Head of caudate nucleus (tissue), 42 donors: ENCODE measurements around the gene FDXR.

Source experiments
- DNase-seq, 42 donors: peaks; one replicate each; pipeline versions ENCODE4 v3.0.0 to v3.0.0-alpha.2; 2020 to 2021; ENCODE audit warnings: mixed read lengths in 7 of 42
- intact Hi-C: fragments of 100-400 bp; cut with DNase I; formaldehyde crosslinking; loops from one replicate; pipeline ENCODE4 v1.15.0; 2022

The FDXR gene

DNA sequence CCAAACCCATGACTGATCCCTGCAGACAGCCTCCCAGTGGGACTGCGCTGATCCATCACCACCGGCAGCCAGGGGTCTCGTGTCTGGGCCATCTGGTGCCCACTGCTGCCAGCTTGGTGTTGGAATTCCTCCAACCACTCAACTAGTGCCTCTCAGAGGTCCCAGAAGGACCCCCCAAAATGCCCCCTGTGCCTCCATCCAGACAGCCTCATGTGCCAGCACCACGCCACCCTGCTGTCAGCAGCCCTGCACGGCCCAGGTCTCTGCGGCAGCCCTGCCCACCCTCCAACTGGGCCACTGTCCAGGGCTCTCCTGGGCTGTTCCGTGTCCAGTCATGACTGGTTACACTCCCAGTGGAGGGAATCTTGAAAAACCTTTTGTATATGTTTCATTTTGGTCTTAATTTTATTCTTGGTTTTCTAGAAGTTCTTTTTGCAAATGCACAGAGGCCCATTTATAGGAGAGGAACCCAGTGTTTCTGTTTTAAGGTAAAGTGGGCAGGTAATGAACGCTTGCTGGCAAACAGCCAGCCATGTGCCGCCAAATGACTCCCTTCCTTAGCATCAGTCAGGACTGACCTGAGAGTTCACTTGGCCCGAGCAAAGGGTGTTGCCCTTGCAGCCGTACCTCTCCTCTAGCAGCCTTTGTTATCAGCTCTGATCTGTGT lies 47.7 kb downstream of the FDXR start:
- intact Hi-C loops, result no loop called here
- peak in 1 of 42 donors; percentile 25 for DNase-seq

DNA sequence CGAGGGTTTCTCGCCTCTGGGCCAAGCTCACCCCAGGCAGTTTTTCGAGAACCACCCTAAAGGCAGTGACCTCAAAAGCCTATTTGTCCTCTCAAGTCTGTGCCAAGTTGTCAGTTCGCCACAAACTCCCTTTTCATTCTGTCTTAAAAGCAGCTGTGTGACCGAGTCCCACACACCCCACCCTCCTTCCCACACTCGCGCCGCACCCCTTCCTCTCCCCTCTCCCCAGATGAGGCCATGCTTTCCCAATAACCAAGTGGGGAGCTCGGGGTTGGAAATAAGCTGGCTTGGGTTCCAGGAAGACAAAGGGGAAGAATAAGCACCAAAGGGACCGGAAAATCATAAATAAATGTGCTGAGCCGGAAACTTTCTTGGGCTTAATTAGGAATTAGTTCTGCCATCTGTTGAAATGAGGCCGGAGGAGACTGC lies 49.8 kb downstream of the FDXR start:
- DNase-seq, result peak in 33 of 42 donors; percentile 39 to 80 (median 65)
- intact Hi-C loops, result no loop called here

DNA sequence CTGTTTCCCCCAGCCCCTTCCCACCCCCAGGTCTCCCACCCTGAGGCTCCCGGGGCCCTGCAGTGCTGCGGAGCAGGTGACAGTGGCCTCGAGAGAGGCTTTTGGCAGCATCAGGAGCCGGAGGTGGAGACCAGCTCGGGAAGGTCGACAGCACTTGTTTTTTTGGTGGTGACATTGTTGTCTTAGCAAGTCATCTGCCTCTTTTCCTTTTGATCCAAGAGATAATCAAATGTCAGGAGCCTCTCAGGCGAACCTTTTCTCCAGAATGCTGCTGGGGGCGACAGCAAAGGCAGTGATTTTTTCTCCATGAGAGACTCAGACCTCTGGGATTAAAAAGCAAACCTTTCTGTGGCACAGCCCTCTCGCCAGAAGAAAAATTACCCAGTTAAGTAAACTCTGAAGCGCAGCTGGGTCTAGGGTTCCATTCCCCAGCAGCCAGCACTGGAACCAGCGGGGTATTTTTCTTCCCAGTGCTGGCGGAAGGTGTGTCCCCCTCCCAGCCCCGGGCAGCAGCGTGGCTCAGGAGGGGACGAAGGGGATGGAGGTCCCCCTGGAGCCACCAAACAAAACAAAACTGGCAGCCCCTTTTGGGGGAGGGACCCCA lies 50.4 kb downstream of the FDXR start:
- intact Hi-C loops, result no loop called here
- no peak for DNase-seq

DNA sequence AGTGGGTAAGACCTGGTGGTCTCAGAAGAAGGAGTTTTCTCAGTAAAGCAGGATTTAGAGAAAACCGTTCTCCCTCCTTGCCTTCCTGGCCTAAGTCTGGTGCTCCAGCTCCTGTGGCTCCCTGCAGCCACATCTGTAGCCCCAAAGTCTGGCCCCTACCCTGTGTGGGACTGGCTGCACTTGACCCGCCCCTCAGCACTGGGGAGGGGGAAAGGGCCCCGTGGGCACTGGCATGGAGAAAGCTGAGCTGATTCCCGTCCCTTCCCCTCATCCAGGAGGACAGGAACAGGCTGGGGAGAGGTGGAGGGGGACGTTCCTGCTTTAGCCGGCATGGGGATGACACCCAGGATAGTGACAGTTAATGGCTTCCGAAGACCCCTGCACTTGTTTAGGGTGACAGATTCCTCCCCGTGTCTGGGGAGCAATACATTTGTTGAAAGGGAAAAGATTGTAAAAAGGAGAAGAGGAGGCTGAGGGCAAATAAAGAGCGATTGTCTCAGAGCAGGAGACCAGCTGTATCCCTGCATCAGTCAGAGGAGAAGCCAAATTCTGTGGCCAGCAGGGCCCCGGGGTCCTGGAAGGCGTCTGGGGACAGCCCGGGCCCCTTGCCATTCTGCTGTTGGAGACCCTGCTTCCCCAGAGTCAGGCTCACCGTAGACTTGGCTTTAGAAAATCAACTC lies 51.0 kb downstream of the FDXR start:
- intact Hi-C loops, result no loop called here
- DNase-seq, result peak in 5 of 42 donors; percentile 24 to 68 (median 60)

DNA sequence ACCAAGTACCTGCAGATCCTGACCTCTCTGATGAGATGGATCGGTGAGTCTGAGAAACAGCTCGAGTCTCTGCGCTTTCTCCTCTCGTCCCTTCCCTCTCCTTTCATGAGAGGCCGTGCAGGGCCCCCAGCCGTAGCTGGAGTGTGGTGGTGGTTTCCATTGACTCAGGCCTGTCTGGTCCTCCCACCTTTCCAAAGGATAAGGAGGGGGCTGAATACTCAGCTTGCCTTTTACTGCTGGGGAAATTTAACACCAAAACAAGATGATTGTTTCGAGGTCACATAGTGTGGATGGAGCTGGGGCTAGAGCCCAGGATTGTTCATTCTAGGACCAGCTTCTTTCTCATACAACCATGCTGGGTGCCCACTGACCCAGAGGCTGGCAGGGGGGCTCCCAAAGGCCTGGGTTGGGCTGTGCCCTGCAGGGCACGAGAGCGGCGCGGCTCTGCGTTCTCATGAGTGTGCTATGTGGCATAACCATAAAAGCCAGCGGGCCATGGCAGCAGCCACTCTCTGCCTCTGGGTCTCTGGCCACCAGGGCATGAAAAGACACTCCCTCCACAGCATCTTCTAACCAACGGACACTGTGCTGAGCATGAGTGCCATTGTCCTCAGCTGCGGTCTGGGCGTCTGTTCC lies 52.9 kb downstream of the FDXR start:
- intact Hi-C loops, result no loop called here
- DNase-seq, result no peak

DNA sequence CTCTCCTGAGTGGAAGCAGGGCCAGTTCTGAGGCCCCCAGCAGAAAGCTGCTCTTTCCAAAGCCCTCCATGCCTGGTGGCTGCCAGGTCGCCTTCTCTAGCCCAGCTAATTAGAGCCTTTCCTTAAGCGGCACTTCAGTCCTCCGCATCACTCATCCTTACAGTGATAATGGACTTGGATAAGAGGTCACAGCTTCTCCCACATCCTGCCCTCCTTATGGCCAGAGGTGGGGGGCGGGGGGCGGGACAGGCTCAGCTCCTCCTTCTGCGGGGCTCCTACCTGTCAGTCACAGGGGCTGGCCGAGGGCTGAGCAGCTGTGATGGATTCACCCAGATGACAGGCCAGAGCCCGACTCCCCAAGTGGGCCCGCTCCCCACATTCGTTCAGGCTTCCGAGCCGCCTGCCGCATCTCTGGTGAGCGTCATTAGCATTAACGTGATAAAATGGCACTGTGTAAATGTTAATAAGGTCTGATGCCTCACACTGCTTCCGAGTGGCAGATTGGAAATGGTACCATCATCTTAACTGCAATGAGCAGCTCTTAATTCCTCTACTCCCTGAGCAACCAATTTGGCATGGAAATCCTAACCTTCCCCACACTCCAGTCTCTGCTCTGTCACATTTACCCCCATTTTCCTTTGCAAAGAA lies 54.4 kb downstream of the FDXR start:
- intact Hi-C loops, result no loop called here
- DNase-seq, result no peak

DNA sequence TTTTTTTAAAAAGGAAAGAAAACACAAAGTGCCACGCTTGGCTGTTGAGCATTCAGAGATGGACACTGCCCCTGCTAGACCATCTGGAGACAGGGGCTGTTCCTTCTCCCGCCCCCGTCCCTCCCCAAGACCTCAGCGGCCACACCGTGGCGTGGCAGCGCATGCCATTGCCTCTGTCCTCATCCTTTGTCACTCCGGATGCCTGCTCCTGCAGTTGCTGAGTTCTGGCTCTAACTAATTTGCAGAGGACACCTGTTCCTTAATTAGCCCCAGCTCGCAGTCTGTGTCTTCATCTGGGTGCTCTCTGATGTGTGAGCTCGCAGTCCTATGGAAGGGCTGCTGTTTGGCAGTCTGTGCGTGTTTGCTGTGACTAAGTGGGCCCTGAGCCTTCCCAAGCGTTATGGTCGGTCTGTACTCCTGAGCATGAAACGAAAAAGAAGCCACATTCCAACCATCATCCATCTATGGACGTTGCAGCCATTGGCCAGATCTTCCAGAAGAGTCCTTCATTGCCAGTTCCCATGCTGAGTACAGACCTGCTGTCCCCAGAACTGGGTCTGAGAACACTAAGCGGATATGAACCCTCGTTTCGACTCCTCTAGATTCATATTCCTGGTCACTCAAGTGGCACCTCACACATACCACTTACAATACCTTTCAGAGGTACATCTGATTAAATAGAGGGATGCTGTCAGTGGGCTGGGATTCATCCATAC lies 55.7 kb downstream of the FDXR start:
- DNase-seq, result no peak
- intact Hi-C loops, result no loop called here

DNA sequence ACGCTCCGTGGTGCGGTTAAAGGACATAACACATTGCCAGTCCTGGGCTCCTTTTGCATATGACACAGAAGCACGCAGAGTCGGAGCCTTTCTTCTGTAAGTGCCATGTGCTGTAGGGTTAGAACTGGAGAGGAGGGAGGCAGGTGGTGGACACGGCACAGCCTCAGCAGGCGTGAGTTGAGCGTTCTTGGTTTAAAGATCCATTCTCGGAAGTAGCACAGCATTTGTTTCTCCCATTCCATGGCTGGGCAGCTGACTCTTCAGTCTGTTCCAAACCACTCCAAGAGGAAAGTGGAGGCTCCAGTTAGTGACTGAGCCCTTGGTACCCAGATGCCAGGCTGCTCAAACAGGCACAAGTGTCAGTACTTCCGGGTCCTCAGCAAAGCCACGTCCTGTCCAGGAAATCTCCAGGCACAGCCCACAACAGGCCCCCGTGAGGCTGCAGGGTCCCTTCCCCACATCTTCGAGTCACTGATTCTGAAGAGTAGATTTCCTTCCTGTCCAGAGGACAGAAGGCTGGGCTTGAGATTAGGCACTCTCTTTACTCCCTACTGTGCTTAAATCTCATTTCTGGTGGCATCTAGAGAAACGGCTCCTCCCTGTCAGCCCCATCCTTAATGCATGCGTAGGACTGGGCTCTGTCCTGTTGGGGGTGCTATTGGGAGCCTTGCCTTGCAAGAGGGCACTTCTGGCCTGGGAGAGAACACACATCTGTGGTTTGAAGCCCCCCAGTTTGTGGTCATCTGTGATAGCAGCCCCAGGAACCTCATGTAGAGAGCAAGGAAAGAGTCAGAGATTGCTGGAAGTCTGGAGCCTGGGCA lies 57.0 kb downstream of the FDXR start:
- intact Hi-C loops, result no loop called here
- DNase-seq, result no peak

DNA sequence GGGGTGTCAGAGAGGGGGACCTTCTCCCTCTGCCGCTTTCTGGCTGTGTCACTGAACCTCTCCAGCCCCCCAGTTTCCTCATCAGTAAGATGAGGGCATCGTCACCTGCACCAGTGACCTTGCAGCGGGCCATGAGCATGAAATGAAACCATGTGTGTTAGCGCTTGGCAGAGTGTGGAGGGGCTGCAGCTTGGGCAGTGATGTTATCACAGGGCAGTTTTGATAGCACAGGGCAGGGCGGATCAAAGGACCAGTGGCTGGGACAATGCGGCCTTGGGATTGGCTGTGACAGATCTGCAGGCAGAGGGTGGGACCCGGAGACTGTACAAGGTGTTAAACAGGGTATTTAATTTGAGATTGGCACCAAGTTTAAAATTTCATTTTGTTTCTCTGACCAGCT lies 57.7 kb downstream of the FDXR start:
- DNase-seq, result no peak
- intact Hi-C loops, result no loop called here

DNA sequence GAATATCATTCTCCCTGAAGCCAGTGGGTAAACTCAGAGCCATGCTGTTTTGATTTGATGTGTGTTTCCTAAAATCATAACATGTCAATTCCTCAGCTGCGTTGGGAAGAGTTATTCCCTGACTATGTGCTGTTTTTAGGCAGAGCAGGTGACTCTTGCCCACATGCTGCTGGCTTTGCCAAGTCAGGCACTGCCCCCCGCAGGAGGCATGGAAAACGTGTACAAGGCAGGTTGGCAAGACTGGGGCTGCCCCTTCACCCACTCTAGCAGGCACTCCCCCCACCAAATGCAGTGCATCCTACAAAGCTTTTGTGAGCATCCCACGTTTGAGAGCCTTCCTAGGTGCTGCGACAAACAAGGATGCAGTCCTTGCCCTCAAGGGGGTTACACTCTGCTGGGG lies 58.3 kb downstream of the FDXR start:
- intact Hi-C loops, result no loop called here
- DNase-seq, result no peak
